H1 (cell line): Measurements from ENCODE around the gene PIGK. TPM values are rescaled to one million over a fixed set of nuclear protein-coding genes. Genes with fewer than 3 reads are reported as not detected.

Experiments used
- CTCF ChIA-PET: fragments of 300-600 bp; sonication (Branson Sonifier 250); formaldehyde crosslinking; loops from one replicate; lab custom pipeline; 2021; ENCODE audit not compliant: partially characterized antibody; lab: Charles Lee
- POLR2A ChIA-PET: fragments of 300-600 bp; sonication (Branson Sonifier 250); formaldehyde crosslinking; loops from one replicate; lab custom pipeline; 2021; ENCODE audit warnings: inconsistent platforms; ENCODE audit not compliant: partially characterized antibody; lab: Charles Lee
- DNase-seq, 2 experiments: peaks; one replicate each; pipeline versions ENCODE4 v3.0.0 to v3.0.0-alpha.2; 2010 to 2022; ENCODE audit warnings: low spot score in 2 of 2, low read depth in 1 of 2, mixed read lengths in 1 of 2
- FAIRE-seq: peaks from 2 replicates; lab custom pipeline; 2011; peaks lifted over from hg19 to GRCh38; lab: Jason Lieb, UNC
- H2AFZ ChIP-seq: 2 replicates; pipeline ENCODE4 v1.8.1; 2012; ENCODE audit warnings: low read length, inconsistent platforms
- H2AK5ac ChIP-seq: 2 replicates; pipeline ENCODE4 v1.6.1; 2013; ENCODE audit warnings: low read depth, low read length
- H2BK120ac ChIP-seq: replicated peaks from 2 replicates; pipeline ENCODE3; 2013; ENCODE audit warnings: low read depth, low read length, inconsistent platforms
- H2BK12ac ChIP-seq: 2 replicates; pipeline ENCODE4 v1.6.1; 2013; ENCODE audit warnings: low read depth, low read length
- H2BK15ac ChIP-seq: 2 replicates; pipeline ENCODE4 v1.6.1; 2013; ENCODE audit warnings: low read length
- H2BK20ac ChIP-seq: 2 replicates; pipeline ENCODE4 v1.6.1; 2013; ENCODE audit warnings: low read length
- H2BK5ac ChIP-seq: 2 replicates; pipeline ENCODE4 v1.6.1; 2013; ENCODE audit warnings: low read depth, low read length
- H3K14ac ChIP-seq: 2 replicates; pipeline ENCODE4 v1.6.1; 2013; ENCODE audit warnings: inconsistent platforms; ENCODE audit not compliant: insufficient read length
- H3K18ac ChIP-seq: 2 replicates; pipeline ENCODE4 v1.6.1; 2013; ENCODE audit warnings: low read length; ENCODE audit errors: extremely low read depth
- H3K23ac ChIP-seq: 2 replicates; pipeline ENCODE4 v1.6.1; 2013; ENCODE audit warnings: inconsistent platforms; ENCODE audit not compliant: insufficient read length
- H3K23me2 ChIP-seq: 2 replicates; pipeline ENCODE4 v1.6.1; 2013; ENCODE audit warnings: low read depth, low read length
- H3K27ac ChIP-seq: 2 replicates; pipeline ENCODE4 v1.6.1; 2011; ENCODE audit warnings: low read depth, low read length, inconsistent platforms
- H3K27me3 ChIP-seq, 4 experiments: replicated peaks in 1 of 4; 1 replicate in 1 of 4; 2 replicates in 3 of 4; pipeline versions ENCODE4 v1.6.1 to v1.8.1; 2011 to 2013; ENCODE audit warnings: low read length in 3 of 4, mild to moderate bottlenecking in 3 of 4, inconsistent platforms in 2 of 4, mixed read lengths in 2 of 4, moderate library complexity in 1 of 4; ENCODE audit not compliant: control insufficient read depth in 3 of 4, insufficient read depth in 3 of 4; ENCODE audit errors: extremely low read depth in 1 of 4
- H3K36me3 ChIP-seq, 4 experiments: 2 replicates each; pipeline versions ENCODE4 v1.6.1 to v1.8.1; 2011 to 2013; ENCODE audit warnings: mild to moderate bottlenecking in 4 of 4, low read length in 3 of 4, moderate library complexity in 2 of 4, control low read depth in 1 of 4, inconsistent platforms in 1 of 4; ENCODE audit not compliant: insufficient read depth in 4 of 4, control insufficient read depth in 2 of 4
- H3K4ac ChIP-seq: replicated peaks from 2 replicates; pipeline ENCODE3; 2013; ENCODE audit warnings: low read length, low read depth, mixed read lengths, inconsistent platforms; ENCODE audit not compliant: insufficient read length
- H3K4me1 ChIP-seq, 4 experiments: replicated peaks in 1 of 4; 1 replicate in 1 of 4; 2 replicates in 3 of 4; pipeline versions ENCODE4 v1.6.1 to v1.8.1; 2011 to 2013; ENCODE audit warnings: low read length in 3 of 4, inconsistent platforms in 2 of 4, mixed read lengths in 1 of 4; ENCODE audit not compliant: insufficient read depth in 4 of 4, control insufficient read depth in 3 of 4
- H3K4me2 ChIP-seq, 2 experiments: 2 replicates each; pipeline versions ENCODE4 v1.6.1 to v1.8.1; 2011 to 2013; ENCODE audit warnings: low read depth in 2 of 2, low read length in 2 of 2, control low read depth in 1 of 2, inconsistent platforms in 1 of 2, mild to moderate bottlenecking in 1 of 2; ENCODE audit not compliant: insufficient read depth in 1 of 2
- H3K4me3 ChIP-seq, 4 experiments: fragments of 200-600, 300-600 bp in 1 of 4; sonication (generic), shearing (Covaris generic), sonication (Bioruptor Twin) in 1 of 4; 2 replicates each; pipeline versions ENCODE4 v1.5.1 to v1.8.1; 2011 to 2016; ENCODE audit warnings: low read length in 4 of 4, low read depth in 3 of 4, control low read depth in 2 of 4, inconsistent platforms in 2 of 4, mild to moderate bottlenecking in 2 of 4, mixed read lengths in 1 of 4, moderate library complexity in 1 of 4; ENCODE audit not compliant: insufficient read depth in 2 of 4; ENCODE audit errors: extremely low read depth in 1 of 4
- H3K56ac ChIP-seq: replicated peaks from 2 replicates; pipeline ENCODE3; 2013; ENCODE audit warnings: low read depth, mild to moderate bottlenecking, mixed read lengths, low read length, inconsistent platforms; ENCODE audit not compliant: insufficient read length
- H3K79me1 ChIP-seq: 2 replicates; pipeline ENCODE4 v1.6.1; 2013; ENCODE audit warnings: low read depth, low read length, control low read depth
- H3K79me2 ChIP-seq, 2 experiments: 2 replicates each; pipeline versions ENCODE4 v1.6.1 to v1.8.1; 2012 to 2013; ENCODE audit warnings: low read length in 2 of 2, mild to moderate bottlenecking in 2 of 2, inconsistent platforms in 1 of 2; ENCODE audit not compliant: insufficient read depth in 2 of 2, control insufficient read depth in 1 of 2
- H3K9ac ChIP-seq, 4 experiments: replicated peaks in 1 of 4; 1 replicate in 1 of 4; 2 replicates in 3 of 4; pipeline versions ENCODE4 v1.6.1 to v1.8.1; 2011 to 2013; ENCODE audit warnings: low read depth in 3 of 4, low read length in 3 of 4, control low read depth in 2 of 4, mild to moderate bottlenecking in 2 of 4, moderate library complexity in 2 of 4, inconsistent platforms in 1 of 4; ENCODE audit errors: extremely low read depth in 1 of 4
- H3K9me3 ChIP-seq, 2 experiments: 2 replicates each; pipeline versions ENCODE4 v1.6.1 to v1.8.1; 2012 to 2013; ENCODE audit warnings: mild to moderate bottlenecking in 2 of 2, moderate library complexity in 2 of 2, control low read depth in 1 of 2, inconsistent platforms in 1 of 2, low read depth in 1 of 2, low read length in 1 of 2, mixed read lengths in 1 of 2; ENCODE audit not compliant: insufficient read depth in 2 of 2
- H4K20me1 ChIP-seq, 2 experiments: replicated peaks in 1 of 2; 2 replicates each; pipeline versions ENCODE3 to v1.8.1; 2011 to 2013; ENCODE audit warnings: inconsistent platforms in 2 of 2, low read length in 2 of 2, mild to moderate bottlenecking in 1 of 2; ENCODE audit not compliant: insufficient read depth in 2 of 2, control insufficient read depth in 1 of 2
- H4K5ac ChIP-seq: 2 replicates; pipeline ENCODE4 v1.6.1; 2013; ENCODE audit warnings: low read length, low read depth, mixed read lengths, inconsistent platforms; ENCODE audit not compliant: insufficient read length
- H4K8ac ChIP-seq: 2 replicates; pipeline ENCODE4 v1.8.0; 2013; ENCODE audit warnings: mild to moderate bottlenecking, moderate library complexity, low read length, inconsistent platforms; ENCODE audit not compliant: insufficient read depth; ENCODE audit errors: extremely low read depth
- H4K91ac ChIP-seq: replicated peaks from 2 replicates; pipeline ENCODE3; 2013; ENCODE audit warnings: low read length, mixed read lengths, inconsistent platforms; ENCODE audit not compliant: insufficient read length
- CBX5 ChIP-seq: fragments of 300-800, 300-1000 bp; sonication (generic); IDR thresholded peaks from 2 replicates; pipeline ENCODE4 v1.7.1; 2016; ENCODE audit warnings: antibody characterized with exemption, low read length, low read depth
- CTBP2 ChIP-seq: IDR thresholded peaks from 2 replicates; pipeline ENCODE4 v1.7.0; 2011; ENCODE audit warnings: borderline replicate concordance, mild to moderate bottlenecking, moderate library complexity, mixed read lengths, low read length; ENCODE audit not compliant: insufficient read depth, insufficient read length
- EGR1 ChIP-seq: IDR thresholded peaks from 2 replicates; pipeline ENCODE4 v1.6.1; 2011; ENCODE audit warnings: low read depth, low read length, borderline replicate concordance
- EP300 ChIP-seq, 2 experiments: IDR thresholded peaks; 1 replicate in 1 of 2; 2 replicates in 1 of 2; pipeline ENCODE4 v1.6.1; 2011 to 2012; ENCODE audit warnings: low read depth in 2 of 2, low read length in 2 of 2, mild to moderate bottlenecking in 2 of 2, borderline replicate concordance in 1 of 2, inconsistent platforms in 1 of 2, moderate library complexity in 1 of 2
- EZH2 ChIP-seq: fragments of 200-600 bp; sonication (generic); IDR thresholded peaks from 2 replicates; pipeline ENCODE4 v1.7.1; 2012; ENCODE audit warnings: low read depth, mild to moderate bottlenecking, moderate library complexity, low read length, inconsistent platforms; ENCODE audit not compliant: severe bottlenecking
- FOSL1 ChIP-seq: IDR thresholded peaks from 2 replicates; pipeline ENCODE4 v1.6.1; 2011; ENCODE audit warnings: mild to moderate bottlenecking, low read depth, low read length, moderate library complexity; ENCODE audit not compliant: insufficient read depth
- PHF8 ChIP-seq: fragments of 200-600 bp; sonication (generic); conservative IDR thresholded peaks from 2 replicates; pipeline ENCODE4 v1.7.1; 2012; ENCODE audit warnings: low read depth, mild to moderate bottlenecking, inconsistent platforms, low read length, moderate library complexity
- TAF7 ChIP-seq: optimal IDR thresholded peaks from 2 replicates; pipeline ENCODE3; 2011; ENCODE audit warnings: low read depth, mild to moderate bottlenecking, inconsistent platforms, low read length, moderate library complexity, borderline replicate concordance
- TCF12 ChIP-seq: IDR thresholded peaks from 2 replicates; pipeline ENCODE4 v1.6.1; 2011; ENCODE audit warnings: low read depth, mild to moderate bottlenecking, low read length
- WGBS, 2 experiments: shearing (Covaris generic) in 1 of 2; methylation state at CpG; one replicate each; pipeline versions ENCODE4 v1.1.6 to v1.1.7; 2013 to 2015; ENCODE audit warnings: low lambda C conversion rate in 2 of 2, mixed read lengths in 2 of 2, inconsistent platforms in 1 of 2, low coverage in 1 of 2, missing lambda C conversion rate in 1 of 2; ENCODE audit not compliant: insufficient replicate concordance in 2 of 2, insufficient coverage in 1 of 2, insufficient read length in 1 of 2; ENCODE audit errors: extremely low coverage in 1 of 2, missing lambda C conversion rate in 1 of 2; 5-methylcytosine and 5-hydroxymethylcytosine counted together
- polyA plus RNA-seq, 7 experiments: library from polyadenylated mRNA; depleted of rRNA in 3 of 7; stranded (reverse) in 5 of 7; unstranded in 2 of 7; fragments of >200 nt in 5 of 7; fragments of 200-250 nt in 2 of 7; gene quantifications; 1 replicate in 5 of 7; 2 replicates in 1 of 7; 4 replicates in 1 of 7; pipeline versions ENCODE4 v1.2.1 to v1.2.3, GENCODE V29; 2011 to 2013; ENCODE audit warnings: missing spikeins in 2 of 7, mixed read lengths in 2 of 7
- total RNA-seq: library from RNA; stranded (reverse); fragmentation: NEBNext Ultra II Directional; extraction: Animal tissue kit (Norgen Biotek cat#: 25700); gene quantifications from 2 replicates; pipeline ENCODE4 v1.2.1, GENCODE V29; 2021
- TF ChIP-seq, protein P1 (sequence below): IDR thresholded peaks from 2 replicates; pipeline ENCODE4 v1.6.1; 2012; ENCODE audit warnings: inconsistent platforms

The PIGK gene
- total and polyA plus RNA-seq, 2 of the 8 experiments (the other 6 are each of a cell fraction or from before 2014, with no cell fraction given): 5.6 to 23.2 TPM

DNA sequence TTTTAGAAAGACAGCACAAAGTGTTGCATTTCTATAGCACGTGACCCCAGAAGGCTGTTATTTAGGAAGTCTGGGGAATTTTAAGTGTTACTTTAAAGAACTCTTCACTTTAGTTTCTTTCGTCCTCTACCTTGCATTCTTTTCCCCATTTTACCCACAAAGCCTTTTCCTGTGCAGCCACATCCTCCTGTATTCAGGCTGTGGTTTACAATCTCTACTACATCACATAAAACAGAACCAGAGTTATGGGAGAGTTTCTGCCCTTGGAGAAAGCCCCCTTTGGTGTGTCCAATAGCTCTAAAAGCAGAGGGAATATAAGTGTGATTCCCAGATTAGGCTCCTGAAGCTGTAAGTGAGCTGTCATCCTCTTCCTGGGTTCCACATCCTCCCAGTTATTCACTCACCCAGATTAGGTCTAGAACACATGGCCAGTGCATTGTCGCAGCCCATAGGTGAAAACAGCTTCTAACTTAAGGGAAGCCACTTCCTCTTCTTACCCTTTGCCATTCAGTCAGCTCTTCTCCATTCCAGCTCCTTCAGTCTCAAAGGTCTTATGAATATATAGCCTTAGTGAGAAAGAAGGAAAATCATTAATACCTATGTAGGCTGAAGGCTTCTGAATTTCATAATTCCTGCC, 171.1 kb downstream of the PIGK start:
- H3K14ac ChIP-seq: no peak overlapping the region
- H3K56ac ChIP-seq: no peak overlapping the region
- no peak overlapping the region for H2BK120ac ChIP-seq
- DNase-seq (no peak), FAIRE-seq (no peak)
- H3K4me2 ChIP-seq: no peak overlapping the region
- H2BK20ac ChIP-seq: no peak overlapping the region
- CTCF ChIA-PET: interaction anchor here (0.7 to 1.4 kb wide), 5 partner anchors 9 to 1951 kb away, joined by 3 to 5 read pairs (median 4); no protein-coding TSS in a partner anchor
- H3K27me3 ChIP-seq: no peaks in the 10 kb centered on the region
- WGBS, 2 experiments: 91% methylated on average over 3 of the region's 3 CpGs; no CpG with 5 or more reads in 1 of the 2 experiments
- no peak overlapping the region for H3K27ac ChIP-seq
- H3K23ac ChIP-seq: no peak overlapping the region
- no peak overlapping the region for H3K18ac ChIP-seq
- no peaks in the 10 kb centered on the region for H4K20me1 ChIP-seq
- no peak overlapping the region for H4K8ac ChIP-seq
- no peak overlapping the region for H2AK5ac ChIP-seq
- no peak overlapping the region for H2BK15ac ChIP-seq
- H3K4ac ChIP-seq: no peak overlapping the region
- H3K23me2 ChIP-seq: no peaks in the 10 kb centered on the region
- H3K4me3 ChIP-seq: no peak overlapping the region
- H2AFZ ChIP-seq: no peak overlapping the region
- H3K79me1 ChIP-seq: no peaks in the 10 kb centered on the region
- no peaks in the 10 kb centered on the region for H3K9me3 ChIP-seq
- no peak overlapping the region for H4K5ac ChIP-seq
- no peak overlapping the region for H2BK12ac ChIP-seq
- no peaks in the 10 kb centered on the region; a peak in 1 of 8 replicates for H3K36me3 ChIP-seq
- H4K91ac ChIP-seq: no peak overlapping the region
- H3K4me1 ChIP-seq: no peaks in the 10 kb centered on the region
- no peak overlapping the region for H3K9ac ChIP-seq
- POLR2A ChIA-PET: interaction anchor here (0.6 kb wide), 1 partner anchor 471 kb away, joined by 3 read pairs; no protein-coding TSS in a partner anchor
- H2BK5ac ChIP-seq: no peak overlapping the region
- H3K79me2 ChIP-seq: no peaks in the 10 kb centered on the region
- TF ChIP-seq EGR1 (no peak), EP300 (IDR thresholded peaks at IDR 0.05; ENCODE audit: borderline replicate concordance in 1 of 2, low read depth in 2 of 2, low read length in 2 of 2) (no peak), TCF12 (no peak), PHF8 (no peak), EZH2 (no peak), TAF7 (no peak), FOSL1 (no peak), CBX5 (no peak), CTBP2 (no peak)
- TF ChIP-seq, protein P1, sequence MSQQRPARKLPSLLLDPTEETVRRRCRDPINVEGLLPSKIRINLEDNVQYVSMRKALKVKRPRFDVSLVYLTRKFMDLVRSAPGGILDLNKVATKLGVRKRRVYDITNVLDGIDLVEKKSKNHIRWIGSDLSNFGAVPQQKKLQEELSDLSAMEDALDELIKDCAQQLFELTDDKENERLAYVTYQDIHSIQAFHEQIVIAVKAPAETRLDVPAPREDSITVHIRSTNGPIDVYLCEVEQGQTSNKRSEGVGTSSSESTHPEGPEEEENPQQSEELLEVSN: no peak
